Endothelial cell of umbilical vein (primary cell): ENCODE results near the gene CHRNA9. TPM values are rescaled to one million over a fixed set of nuclear protein-coding genes. Genes with fewer than 3 reads are reported as not detected.

ENCODE experiments used
- BruUV-seq: library from RNA; stranded (reverse); fragments of 400-500 nt; replicated peaks from 2 replicates; lab custom pipeline; 2021; lab: Mats Ljungman, UMichigan
- CTCF ChIA-PET: fragments of 300-600, 350-600 bp; sonication (Branson Sonifier 250); formaldehyde crosslinking; loops from one replicate; lab custom pipeline; 2021; ENCODE audit warnings: antibody characterized with exemption, inconsistent platforms; lab: Charles Lee
- POLR2A ChIA-PET: fragments of 300-600, 350-600 bp; sonication (Branson Sonifier 250); formaldehyde crosslinking; loops from one replicate; lab custom pipeline; 2021; ENCODE audit warnings: antibody characterized with exemption, inconsistent platforms; lab: Charles Lee
- DNase-seq: peaks from one replicate; pipeline ENCODE4 v3.0.0-alpha.2; 2011; ENCODE audit warnings: low read depth, low spot score
- FAIRE-seq: peaks from 2 replicates; lab custom pipeline; 2011; peaks lifted over from hg19 to GRCh38; lab: Jason Lieb, UNC
- H2AFZ ChIP-seq: 2 replicates; pipeline ENCODE4 v1.6.0; 2012; ENCODE audit warnings: low read depth, low read length, control low read depth, inconsistent platforms
- H3K27ac ChIP-seq: 2 replicates; pipeline ENCODE4 v1.5.1; 2011; ENCODE audit warnings: low read depth, mild to moderate bottlenecking, control low read depth, low read length, moderate library complexity; ENCODE audit not compliant: insufficient read depth
- H3K27me3 ChIP-seq, 2 experiments: 2 replicates each; pipeline versions ENCODE4 v1.6.0 to v1.6.1; 2011; ENCODE audit warnings: low read length in 2 of 2, mixed read lengths in 1 of 2; ENCODE audit not compliant: control insufficient read depth in 2 of 2, insufficient read depth in 2 of 2
- H3K36me3 ChIP-seq, 2 experiments: 2 replicates in 1 of 2; 3 replicates in 1 of 2; pipeline ENCODE4 v1.5.1; 2011; ENCODE audit warnings: low read length in 2 of 2, mild to moderate bottlenecking in 1 of 2, moderate library complexity in 1 of 2; ENCODE audit not compliant: control insufficient read depth in 2 of 2, insufficient read depth in 2 of 2; ENCODE audit errors: extremely low read depth in 1 of 2
- H3K4me1 ChIP-seq: 3 replicates; pipeline ENCODE4 v1.5.1; 2011; ENCODE audit warnings: mild to moderate bottlenecking, low read length; ENCODE audit not compliant: control insufficient read depth, insufficient read depth; ENCODE audit errors: extremely low read depth
- H3K4me2 ChIP-seq: 2 replicates; pipeline ENCODE4 v1.6.1; 2011; ENCODE audit warnings: low read length, control low read depth, mixed read lengths; ENCODE audit not compliant: insufficient read depth
- H3K4me3 ChIP-seq, 3 experiments: fragments of 200-600 bp in 1 of 3; sonication (generic), shearing (Covaris generic) in 1 of 3; replicated peaks in 1 of 3; 2 replicates each; pipeline ENCODE4 v1.5.1; 2011 to 2016; ENCODE audit warnings: control low read depth in 3 of 3, low read length in 3 of 3, mild to moderate bottlenecking in 2 of 3, inconsistent platforms in 1 of 3, low read depth in 1 of 3, moderate library complexity in 1 of 3; ENCODE audit not compliant: insufficient read depth in 1 of 3
- H3K79me2 ChIP-seq: 2 replicates; pipeline ENCODE4 v1.6.0; 2012; ENCODE audit warnings: low read length, inconsistent platforms; ENCODE audit not compliant: control insufficient read depth, insufficient read depth
- H3K9ac ChIP-seq: replicated peaks from 2 replicates; pipeline ENCODE3; 2011; ENCODE audit warnings: low read length, control low read depth; ENCODE audit not compliant: insufficient read depth; ENCODE audit errors: extremely low read depth
- H3K9me1 ChIP-seq: replicated peaks from 3 replicates; pipeline ENCODE4 v1.6.0; 2011; ENCODE audit warnings: mild to moderate bottlenecking, low read length; ENCODE audit not compliant: control insufficient read depth, insufficient read depth; ENCODE audit errors: extremely low read depth
- H3K9me3 ChIP-seq: replicated peaks from 2 replicates; pipeline ENCODE4 v1.5.1; 2012; ENCODE audit warnings: low read length, inconsistent platforms; ENCODE audit not compliant: control insufficient read depth, insufficient read depth
- H4K20me1 ChIP-seq: replicated peaks from 2 replicates; pipeline ENCODE3; 2011; ENCODE audit warnings: mild to moderate bottlenecking, low read length; ENCODE audit not compliant: control insufficient read depth, insufficient read depth; ENCODE audit errors: extremely low read depth
- EZH2 ChIP-seq: IDR thresholded peaks from 2 replicates; pipeline ENCODE4 v1.6.1; 2012; ENCODE audit warnings: borderline replicate concordance, low read depth, mild to moderate bottlenecking, moderate library complexity, low read length, inconsistent platforms; ENCODE audit not compliant: severe bottlenecking
- FOS ChIP-seq: IDR thresholded peaks from 2 replicates; pipeline ENCODE4 v1.6.1; 2011; ENCODE audit warnings: mild to moderate bottlenecking, low read length, moderate library complexity, borderline replicate concordance; ENCODE audit not compliant: insufficient read depth
- GATA2 ChIP-seq: IDR thresholded peaks from 2 replicates; pipeline ENCODE4 v1.7.0; 2011; ENCODE audit warnings: low read depth, mild to moderate bottlenecking, moderate library complexity, mixed read lengths, low read length; ENCODE audit not compliant: insufficient read length, insufficient read depth
- JUN ChIP-seq: IDR thresholded peaks from 2 replicates; pipeline ENCODE4 v1.6.1; 2011; ENCODE audit warnings: borderline replicate concordance, low read depth; ENCODE audit not compliant: insufficient read length, insufficient read depth
- MYC ChIP-seq: IDR thresholded peaks from one replicate; pipeline ENCODE4 v1.6.1; 2011; ENCODE audit warnings: mild to moderate bottlenecking, low read depth, low read length
- POLR2A ChIP-seq: IDR thresholded peaks from 2 replicates; pipeline ENCODE4 v1.6.1; 2012; ENCODE audit warnings: low read depth, mild to moderate bottlenecking, control low read depth, low read length
- POLR2AphosphoS5 ChIP-seq: IDR thresholded peaks from 2 replicates; pipeline ENCODE4 v1.6.1; 2012; ENCODE audit warnings: low read depth, mild to moderate bottlenecking, control low read depth, low read length, moderate library complexity; ENCODE audit not compliant: insufficient read depth
- dilution Hi-C: fragments of 300-500 bp; cut with MboI; formaldehyde crosslinking; loops from one replicate; pipeline ENCODE4 v1.15.0; 2019; ENCODE audit warnings: low sequenced_read_pairs; ENCODE audit not compliant: extremely low pct_ligation_motif_present
- intact Hi-C: fragments of 100-400 bp; cut with micrococcal nuclease; formaldehyde crosslinking; loops from one replicate; pipeline ENCODE4 v1.10.0; 2022
- polyA plus RNA-seq, 4 experiments: library from polyadenylated mRNA; depleted of rRNA in 3 of 4; stranded (reverse) in 3 of 4; unstranded in 1 of 4; fragments of >200 nt; gene quantifications; 2 replicates each; pipeline versions ENCODE4 v1.2.1 to v1.2.3, GENCODE V29; 2011 to 2012; ENCODE audit warnings: missing spikeins in 1 of 4
- total RNA-seq: library from RNA; stranded (reverse); gene quantifications from 2 replicates; pipeline ENCODE4 v1.2.3, GENCODE V29; 2021
- TF ChIP-seq, protein P1 (sequence below), 2 donors: IDR thresholded peaks; 1 replicate in 1 of 2; 2 replicates in 1 of 2; pipeline ENCODE4 v1.5.1; 2011; ENCODE audit warnings: low read length in 2 of 2, mild to moderate bottlenecking in 2 of 2, moderate library complexity in 2 of 2, control low read depth in 1 of 2, inconsistent platforms in 1 of 2, low read depth in 1 of 2; ENCODE audit not compliant: insufficient read depth in 1 of 2; ENCODE audit errors: extremely low read depth in 1 of 2
- TF ChIP-seq, protein P2 (sequence below): IDR thresholded peaks from 2 replicates; pipeline ENCODE4 v1.6.1; 2011; ENCODE audit not compliant: insufficient read depth, insufficient read length

Gene CHRNA9
- total and polyA plus RNA-seq, 2 donors (not counting 3 experiments of a cell fraction or from before 2014, with no cell fraction given): not detected

DNA sequence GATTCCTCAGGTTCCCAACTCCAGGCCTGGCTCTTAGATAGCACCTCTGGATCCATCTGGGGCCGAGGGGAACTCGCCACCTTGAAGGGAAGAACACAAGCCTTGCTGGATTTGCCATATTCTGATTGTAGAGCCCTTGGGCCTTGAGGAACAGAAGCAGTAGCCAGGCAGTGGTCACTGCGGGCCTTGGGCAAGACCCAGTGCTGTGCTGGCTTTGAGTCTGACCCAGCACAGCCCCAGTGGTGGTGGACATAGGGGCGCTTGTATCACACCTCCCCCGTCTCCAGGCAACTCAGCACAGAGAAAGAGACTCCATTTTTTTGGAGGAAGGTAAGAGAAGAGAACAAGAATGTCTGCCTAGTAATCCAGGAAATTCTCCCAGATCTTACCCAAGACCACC, 45.5 kb downstream of the CHRNA9 start:
- Histone ChIP-seq H3K27me3 (peaks cover 2 to 3% of the 10 kb centered on the region in 2 experiments), H3K9me1 (no peaks in the 10 kb centered on the region), H3K4me2 (no peak overlapping the region), H3K9ac (no peak overlapping the region), H3K4me3 (no peak overlapping the region), H3K9me3 (no peaks in the 10 kb centered on the region), H3K79me2 (no peaks in the 10 kb centered on the region), H3K27ac (no peak overlapping the region), H3K36me3 (no peaks in the 10 kb centered on the region), H2AFZ (no peak overlapping the region), H4K20me1 (no peaks in the 10 kb centered on the region), H3K4me1 (no peaks in the 10 kb centered on the region)
- ChIA-PET CTCF (no interaction called here), POLR2A (no interaction called here)
- FAIRE-seq: no peak
- intact Hi-C loops (no loop called here), dilution Hi-C loops (no loop called here)
- no peak for DNase-seq
- no TSS peak for BruUV-seq
- TF ChIP-seq EZH2 (no peak), JUN (no peak), MYC (no peak), FOS (no peak), GATA2 (no peak), POLR2AphosphoS5 (no peak), POLR2A (no peak)
- TF ChIP-seq, protein P1, sequence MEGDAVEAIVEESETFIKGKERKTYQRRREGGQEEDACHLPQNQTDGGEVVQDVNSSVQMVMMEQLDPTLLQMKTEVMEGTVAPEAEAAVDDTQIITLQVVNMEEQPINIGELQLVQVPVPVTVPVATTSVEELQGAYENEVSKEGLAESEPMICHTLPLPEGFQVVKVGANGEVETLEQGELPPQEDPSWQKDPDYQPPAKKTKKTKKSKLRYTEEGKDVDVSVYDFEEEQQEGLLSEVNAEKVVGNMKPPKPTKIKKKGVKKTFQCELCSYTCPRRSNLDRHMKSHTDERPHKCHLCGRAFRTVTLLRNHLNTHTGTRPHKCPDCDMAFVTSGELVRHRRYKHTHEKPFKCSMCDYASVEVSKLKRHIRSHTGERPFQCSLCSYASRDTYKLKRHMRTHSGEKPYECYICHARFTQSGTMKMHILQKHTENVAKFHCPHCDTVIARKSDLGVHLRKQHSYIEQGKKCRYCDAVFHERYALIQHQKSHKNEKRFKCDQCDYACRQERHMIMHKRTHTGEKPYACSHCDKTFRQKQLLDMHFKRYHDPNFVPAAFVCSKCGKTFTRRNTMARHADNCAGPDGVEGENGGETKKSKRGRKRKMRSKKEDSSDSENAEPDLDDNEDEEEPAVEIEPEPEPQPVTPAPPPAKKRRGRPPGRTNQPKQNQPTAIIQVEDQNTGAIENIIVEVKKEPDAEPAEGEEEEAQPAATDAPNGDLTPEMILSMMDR (IDR thresholded peaks at IDR 0.05; ENCODE audit: extremely low read depth in 1 of 2, insufficient read depth in 1 of 2, low read depth in 1 of 2, low read length in 2 of 2): no peak
- TF ChIP-seq, protein P2, sequence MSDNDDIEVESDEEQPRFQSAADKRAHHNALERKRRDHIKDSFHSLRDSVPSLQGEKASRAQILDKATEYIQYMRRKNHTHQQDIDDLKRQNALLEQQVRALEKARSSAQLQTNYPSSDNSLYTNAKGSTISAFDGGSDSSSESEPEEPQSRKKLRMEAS: no peak
